Right lobe of liver (tissue), 4 donors: Measurements from ENCODE around the gene PRF1.

ENCODE experiments used
- CTCF ChIP-seq, 4 donors: fragments of 200-600 bp in 3 of 4; fragments of 450-650 bp in 1 of 4; IDR thresholded peaks; one replicate each; pipeline versions ENCODE4 v1.5.1 to v1.8.0; 2016 to 2022; ENCODE audit warnings: antibody characterized with exemption in 4 of 4, mild to moderate bottlenecking in 2 of 4
- POLR2A ChIP-seq: fragments of 450-650 bp; IDR thresholded peaks from one replicate; pipeline ENCODE4 v1.6.1; 2017; ENCODE audit warnings: antibody characterized with exemption, mild to moderate bottlenecking
- donor health status: DM: no; HTN: no; CAD: no.
- donor health status: DM: no; HTN: no; CAD: no.
- donor health status: DM: no; HTN: yes; CAD: no.

DNA sequence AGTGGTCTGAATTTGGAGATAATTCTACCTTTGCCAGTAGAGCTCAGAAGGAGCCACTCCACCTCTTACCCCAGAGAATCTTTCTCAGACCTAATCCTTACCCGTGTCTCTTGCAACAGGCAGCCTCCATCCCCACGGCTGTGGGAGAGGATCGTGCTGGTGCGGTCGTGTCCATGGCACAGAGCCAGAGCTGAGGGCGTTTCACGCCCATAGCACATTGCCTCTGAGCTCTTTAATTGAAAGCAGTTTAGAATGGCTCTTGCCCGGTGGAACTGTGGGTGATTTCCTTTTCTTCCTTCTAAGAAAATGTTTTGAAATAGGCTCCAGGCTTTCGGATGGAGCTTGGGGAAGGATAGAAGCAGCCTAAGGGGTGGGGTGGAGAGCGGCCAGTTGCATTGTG is 41.5 kb downstream of the PRF1 start:
- no peak for TF ChIP-seq POLR2A
- TF ChIP-seq CTCF (IDR thresholded peaks at IDR 0.05) = no peak
